Stimulated activated naive CD8-positive, alpha-beta T cell treated with anti-CD3 and anti-CD28 coated beads, Interleukin-15, amount 100 ng/mL, for 72 hours (primary cell): ENCODE data around the gene CSTF1.

Experiments used
- ATAC-seq: fragments of 150-1000 bp; cut with Tn5 transposase; 2 replicates; pipeline ENCODE4 v1.10.0; 2021; ENCODE audit warnings: mild to moderate bottlenecking, moderate library complexity
- DNase-seq, 2 donors: peaks; one replicate each; pipeline ENCODE4 v3.0.0; 2021 to 2022
- H3K27ac Mint-ChIP-seq, 2 donors: one replicate each; pipeline ENCODE4 v1.8.0; 2022; ENCODE audit warnings: mild to moderate bottlenecking in 2 of 2, mixed read lengths in 2 of 2, moderate library complexity in 2 of 2
- H3K27me3 Mint-ChIP-seq: one replicate; pipeline ENCODE4 v1.8.0; 2022; ENCODE audit warnings: mixed read lengths
- H3K4me1 Mint-ChIP-seq: one replicate; pipeline ENCODE4 v1.8.0; 2022; ENCODE audit warnings: mild to moderate bottlenecking, mixed read lengths
- H3K4me3 Mint-ChIP-seq, 2 donors: one replicate each; pipeline ENCODE4 v1.8.0; 2022; ENCODE audit warnings: mild to moderate bottlenecking in 2 of 2, mixed read lengths in 2 of 2, moderate library complexity in 1 of 2
- H3K9me3 Mint-ChIP-seq, 2 donors: one replicate each; pipeline ENCODE4 v1.8.0; 2022; ENCODE audit warnings: mixed read lengths in 2 of 2

The CSTF1 gene

GRCh38 chr20:56360133-56360907, 32.1 kb upstream of the CSTF1 start:
- Mint-ChIP-seq H3K27me3 (no peaks in the 10 kb centered on the region), H3K4me3 (peak overlapping the region; percentile 89 to 95), H3K4me1 (peaks cover 31% of the 10 kb centered on the region), H3K9me3 (no peaks in the 10 kb centered on the region), H3K27ac (peak overlapping the region; percentile 77 to 85)
- DNase-seq = no peak
- ATAC-seq = no peak

- no peak overlapping the region for H3K4me3 Mint-ChIP-seq
Observed at GRCh38 chr20:56360908-56361205, 31.6 kb upstream of the CSTF1 start.

GRCh38 chr20:56361900-56362299, 30.5 kb upstream of the CSTF1 start:
- DNase-seq (no peak), ATAC-seq (no peak)
- Mint-ChIP-seq H3K27me3 (no peaks in the 10 kb centered on the region), H3K27ac (no peak overlapping the region), H3K4me1 (peaks cover 31% of the 10 kb centered on the region), H3K4me3 (no peak overlapping the region), H3K9me3 (no peaks in the 10 kb centered on the region)

More at GRCh38 chr20:56360908-56361205, 31.6 kb upstream of the CSTF1 start:
- no peak for DNase-seq
- Mint-ChIP-seq H3K4me1 (peaks cover 31% of the 10 kb centered on the region), H3K9me3 (no peaks in the 10 kb centered on the region), H3K27me3 (no peaks in the 10 kb centered on the region), H3K27ac (no peak overlapping the region)
- ATAC-seq = no peak

- H3K27ac Mint-ChIP-seq = no peak overlapping the region
- H3K4me1 Mint-ChIP-seq = peaks cover 31% of the 10 kb centered on the region
- ATAC-seq (no peak), DNase-seq (no peak)
- H3K9me3 Mint-ChIP-seq = no peaks in the 10 kb centered on the region
- no peak overlapping the region for H3K4me3 Mint-ChIP-seq
- H3K27me3 Mint-ChIP-seq = no peaks in the 10 kb centered on the region
Observed at GRCh38 chr20:56362833-56363413, 29.5 kb upstream of the CSTF1 start.

GRCh38 chr20:56363491-56363890, 29.0 kb upstream of the CSTF1 start:
- ATAC-seq (no peak), DNase-seq (no peak)
- H3K4me3 Mint-ChIP-seq = no peak overlapping the region
- H3K27me3 Mint-ChIP-seq = no peaks in the 10 kb centered on the region
- no peak overlapping the region for H3K27ac Mint-ChIP-seq
- no peaks in the 10 kb centered on the region for H3K9me3 Mint-ChIP-seq
- peaks cover 26% of the 10 kb centered on the region for H3K4me1 Mint-ChIP-seq

- Mint-ChIP-seq H3K27ac (peak overlapping the region in 1 of 2 donors; percentile 79), H3K4me3 (no peak overlapping the region), H3K9me3 (no peaks in the 10 kb centered on the region), H3K4me1 (peaks cover 10% of the 10 kb centered on the region), H3K27me3 (no peaks in the 10 kb centered on the region)
- ATAC-seq (no peak), DNase-seq (no peak)
Observed at GRCh38 chr20:56368351-56369134, 23.9 kb upstream of the CSTF1 start.

GRCh38 chr20:56369179-56369578, 23.3 kb upstream of the CSTF1 start:
- ATAC-seq (no peak), DNase-seq (no peak)
- Mint-ChIP-seq H3K9me3 (no peaks in the 10 kb centered on the region), H3K4me1 (peaks cover 13% of the 10 kb centered on the region), H3K4me3 (no peak overlapping the region), H3K27ac (peak overlapping the region in 1 of 2 donors; percentile 19), H3K27me3 (no peaks in the 10 kb centered on the region)

- H3K27me3 Mint-ChIP-seq = no peaks in the 10 kb centered on the region
Observed at GRCh38 chr20:56371977-56372376, 20.5 kb upstream of the CSTF1 start.

GRCh38 chr20:56372850-56373249, 19.6 kb upstream of the CSTF1 start:
- ATAC-seq (peak; percentile 64), DNase-seq (no peak)
- H3K4me3 Mint-ChIP-seq = no peak overlapping the region
- H3K4me1 Mint-ChIP-seq = peaks cover 21% of the 10 kb centered on the region
- no peaks in the 10 kb centered on the region for H3K9me3 Mint-ChIP-seq
- H3K27ac Mint-ChIP-seq = no peak overlapping the region
- no peaks in the 10 kb centered on the region for H3K27me3 Mint-ChIP-seq

More at GRCh38 chr20:56371977-56372376, 20.5 kb upstream of the CSTF1 start:
- ATAC-seq (no peak), DNase-seq (no peak)
- Mint-ChIP-seq H3K27ac (no peak overlapping the region), H3K9me3 (no peaks in the 10 kb centered on the region), H3K4me1 (peaks cover 21% of the 10 kb centered on the region), H3K4me3 (no peak overlapping the region)

GRCh38 chr20:56373942-56374341, 18.5 kb upstream of the CSTF1 start:
- Mint-ChIP-seq H3K27ac (no peak overlapping the region), H3K4me1 (peaks cover 21% of the 10 kb centered on the region), H3K4me3 (no peak overlapping the region), H3K27me3 (no peaks in the 10 kb centered on the region), H3K9me3 (no peaks in the 10 kb centered on the region)
- DNase-seq (no peak), ATAC-seq (peak; percentile 87)

GRCh38 chr20:56376331-56376730, 16.1 kb upstream of the CSTF1 start:
- peaks cover 22% of the 10 kb centered on the region for H3K4me1 Mint-ChIP-seq
- peak overlapping the region in 1 of 2 donors; percentile 12 for H3K27ac Mint-ChIP-seq
- H3K27me3 Mint-ChIP-seq = no peaks in the 10 kb centered on the region
- DNase-seq (no peak), ATAC-seq (no peak)
- H3K4me3 Mint-ChIP-seq = no peak overlapping the region
- H3K9me3 Mint-ChIP-seq = no peaks in the 10 kb centered on the region

- H3K27ac Mint-ChIP-seq = no peak overlapping the region
- no peak for DNase-seq
- peaks cover 35% of the 10 kb centered on the region for H3K4me1 Mint-ChIP-seq
- H3K27me3 Mint-ChIP-seq = no peaks in the 10 kb centered on the region
- H3K9me3 Mint-ChIP-seq = no peaks in the 10 kb centered on the region
- ATAC-seq = no peak
- no peak overlapping the region for H3K4me3 Mint-ChIP-seq
Observed at GRCh38 chr20:56378386-56378785, 14.1 kb upstream of the CSTF1 start.

- Mint-ChIP-seq H3K27me3 (no peaks in the 10 kb centered on the region), H3K4me3 (no peak overlapping the region), H3K4me1 (peaks cover 39% of the 10 kb centered on the region), H3K27ac (no peak overlapping the region), H3K9me3 (no peaks in the 10 kb centered on the region)
- DNase-seq = no peak
- no peak for ATAC-seq
Observed at GRCh38 chr20:56380375-56380774, 12.1 kb upstream of the CSTF1 start.

- H3K27ac Mint-ChIP-seq = peak overlapping the region in 1 of 2 donors; percentile 93
- peak overlapping the region in 1 of 2 donors; percentile 45 for H3K4me3 Mint-ChIP-seq
- ATAC-seq = no peak
Observed at GRCh38 chr20:56381501-56381900, 10.9 kb upstream of the CSTF1 start.

GRCh38 chr20:56382696-56383095, 9.7 kb upstream of the CSTF1 start:
- ATAC-seq (no peak), DNase-seq (no peak)
- no peak overlapping the region for H3K27ac Mint-ChIP-seq
- no peaks in the 10 kb centered on the region for H3K27me3 Mint-ChIP-seq
- H3K4me1 Mint-ChIP-seq = peaks cover 40% of the 10 kb centered on the region
- H3K9me3 Mint-ChIP-seq = no peaks in the 10 kb centered on the region
- H3K4me3 Mint-ChIP-seq = no peak overlapping the region

More at GRCh38 chr20:56381501-56381900, 10.9 kb upstream of the CSTF1 start:
- H3K27me3 Mint-ChIP-seq = no peaks in the 10 kb centered on the region
- peaks cover 42% of the 10 kb centered on the region for H3K4me1 Mint-ChIP-seq
- no peaks in the 10 kb centered on the region for H3K9me3 Mint-ChIP-seq
- no peak for DNase-seq

- Mint-ChIP-seq H3K4me3 (no peak overlapping the region), H3K27me3 (no peaks in the 10 kb centered on the region), H3K27ac (no peak overlapping the region), H3K4me1 (peaks cover 40% of the 10 kb centered on the region), H3K9me3 (no peaks in the 10 kb centered on the region)
- ATAC-seq (no peak), DNase-seq (no peak)
Observed at GRCh38 chr20:56383334-56383733, 9.1 kb upstream of the CSTF1 start.
